ES-I3 (cell line): ENCODE data around the gene PPP6C.
"Not testable (repeated sequence)": the region's sequence is repeated elsewhere in the genome, so short reads cannot be mapped to it uniquely, and the experiment has no call there.

ENCODE experiments used
- H3K36me3 ChIP-seq: 2 replicates; pipeline ENCODE4 v1.6.1; 2013; ENCODE audit warnings: mild to moderate bottlenecking, low read length, control low read depth, moderate library complexity; ENCODE audit not compliant: insufficient read depth
- H3K4me1 ChIP-seq: 2 replicates; pipeline ENCODE4 v1.6.1; 2013; ENCODE audit warnings: mild to moderate bottlenecking, control low read depth, low read length; ENCODE audit not compliant: insufficient read depth
- H3K9ac ChIP-seq: 2 replicates; pipeline ENCODE4 v1.6.1; 2013; ENCODE audit warnings: low read depth, mild to moderate bottlenecking, low read length, moderate library complexity
- H3K9me3 ChIP-seq: 2 replicates; pipeline ENCODE4 v1.6.1; 2013; ENCODE audit warnings: mild to moderate bottlenecking, low read length, moderate library complexity; ENCODE audit not compliant: control insufficient read depth, insufficient read depth

PPP6C gene

DNA sequence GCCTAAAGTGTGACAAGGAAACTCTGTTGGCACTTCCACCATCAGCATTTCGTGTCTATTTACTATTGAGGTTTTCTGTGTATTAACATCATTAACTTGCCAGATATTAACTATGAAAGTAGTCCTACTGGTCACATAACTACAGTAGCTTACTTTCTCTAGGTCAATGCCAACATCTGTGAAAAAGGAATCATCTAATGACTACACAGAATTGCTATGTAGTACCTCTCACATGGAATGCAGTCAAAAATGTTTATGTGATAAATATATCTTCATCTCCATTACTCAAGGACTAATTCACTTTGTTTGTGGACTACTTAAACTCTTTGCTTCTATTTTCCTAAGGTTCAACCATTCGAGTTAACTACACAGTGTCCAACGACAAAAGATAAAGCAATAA lies 48.4 kb downstream of the PPP6C start:
- H3K4me1 ChIP-seq, result no peaks in the 10 kb centered on the region; the same call in 1 of the 2 replicates
- H3K9me3 ChIP-seq, result no peaks in the 10 kb centered on the region
- no peak overlapping the region for H3K9ac ChIP-seq
- no peaks in the 10 kb centered on the region; the same call in 1 of the 2 replicates for H3K36me3 ChIP-seq

- no peaks in the 10 kb centered on the region for H3K9me3 ChIP-seq
- H3K36me3 ChIP-seq, result no peaks in the 10 kb centered on the region; the same call in 1 of the 2 replicates
- no peaks in the 10 kb centered on the region; the same call in 1 of the 2 replicates for H3K4me1 ChIP-seq
- H3K9ac ChIP-seq, result no peak overlapping the region
These were observed 49.0 kb downstream of the PPP6C start for GRCh38 chr9:125140576-125140975.

- Histone ChIP-seq H3K36me3 (no peaks in the 10 kb centered on the region; the same call in 1 of the 2 replicates), H3K4me1 (no peaks in the 10 kb centered on the region), H3K9ac (no peak overlapping the region), H3K9me3 (no peaks in the 10 kb centered on the region)
These were observed 52.4 kb downstream of the PPP6C start for GRCh38 chr9:125137200-125137599.

- Histone ChIP-seq H3K4me1 (no peaks in the 10 kb centered on the region), H3K36me3 (no peaks in the 10 kb centered on the region; the same call in 1 of the 2 replicates), H3K9ac (no peak overlapping the region), H3K9me3 (no peaks in the 10 kb centered on the region)
These were observed 54.6 kb downstream of the PPP6C start for GRCh38 chr9:125134976-125135375.

DNA sequence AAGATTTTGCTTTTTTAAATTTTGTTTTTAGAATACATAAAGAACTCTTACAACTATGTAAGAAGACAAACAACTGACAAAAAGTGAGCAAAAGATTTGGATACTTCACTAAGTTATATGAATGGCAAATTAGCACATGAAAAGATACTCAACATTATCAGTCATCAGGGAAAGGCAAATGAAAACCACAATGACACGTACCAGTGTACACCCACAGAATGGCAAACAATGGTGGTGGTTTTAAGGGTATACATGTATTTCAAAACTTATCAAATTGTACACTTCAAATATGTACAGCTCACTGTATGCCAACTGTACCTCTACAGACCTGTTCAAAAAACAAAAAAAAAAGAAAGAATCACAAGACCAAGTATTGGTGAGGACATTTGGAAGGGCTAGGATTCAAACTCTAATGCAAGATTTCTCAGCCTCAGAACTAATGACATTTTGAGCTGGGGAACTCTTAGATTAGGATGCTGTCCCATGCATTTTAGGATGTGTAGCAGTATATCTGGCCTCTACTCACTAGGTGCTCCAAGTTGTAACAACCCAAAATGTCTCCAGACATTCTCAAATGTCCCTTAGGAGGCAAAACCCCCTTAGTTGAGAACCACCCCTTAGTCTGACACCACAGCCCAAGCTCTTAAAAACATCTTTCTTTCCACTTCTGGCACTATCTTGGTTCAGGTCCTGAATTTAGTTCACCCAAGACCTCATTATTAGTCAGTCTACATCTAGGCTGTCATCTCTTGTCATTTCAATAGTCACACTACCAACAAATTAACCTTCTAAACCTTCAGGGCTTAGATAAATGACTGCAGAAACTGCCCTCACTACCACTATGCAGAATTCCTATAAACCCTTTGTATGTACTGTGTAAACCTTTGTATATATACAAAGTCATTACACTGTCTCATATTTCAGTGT lies 55.9 kb downstream of the PPP6C start:
- no peaks in the 10 kb centered on the region for H3K36me3 ChIP-seq
- H3K9ac ChIP-seq, result no peak overlapping the region
- H3K4me1 ChIP-seq, result no peaks in the 10 kb centered on the region
- no peaks in the 10 kb centered on the region for H3K9me3 ChIP-seq

DNA sequence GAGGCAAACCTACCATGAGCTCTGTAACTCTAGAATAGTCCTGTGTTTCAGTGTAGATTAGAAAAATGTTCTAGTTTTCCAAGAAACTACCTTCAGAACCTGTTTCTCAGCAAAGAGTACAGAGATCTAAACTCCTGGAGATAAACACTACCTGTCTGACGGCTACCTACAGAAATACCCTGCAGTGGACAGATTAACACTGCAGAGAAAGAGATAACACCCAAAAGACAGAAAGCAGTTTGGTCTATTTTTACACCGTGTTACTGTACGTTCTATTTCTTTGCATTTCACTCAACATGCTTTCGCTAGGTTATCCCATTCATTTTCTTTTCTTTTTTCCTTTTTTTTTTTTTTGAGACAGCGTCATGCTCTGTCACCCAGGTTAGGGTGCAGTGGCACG lies 57.8 kb downstream of the PPP6C start:
- Histone ChIP-seq H3K4me1 (no peaks in the 10 kb centered on the region), H3K36me3 (no peaks in the 10 kb centered on the region), H3K9me3 (no peaks in the 10 kb centered on the region), H3K9ac (no peak overlapping the region)

GRCh38 chr9:125126019-125126746 lies 63.4 kb downstream of the PPP6C start:
- Histone ChIP-seq H3K9me3 (no peaks in the 10 kb centered on the region), H3K36me3 (no peaks in the 10 kb centered on the region), H3K9ac (no peak overlapping the region), H3K4me1 (no peaks in the 10 kb centered on the region; the same call in 1 of the 2 replicates)

- Histone ChIP-seq H3K9ac (no peak overlapping the region), H3K4me1 (no peaks in the 10 kb centered on the region; the same call in 1 of the 2 replicates), H3K9me3 (no peaks in the 10 kb centered on the region), H3K36me3 (no peaks in the 10 kb centered on the region)
These were observed 64.1 kb downstream of the PPP6C start for GRCh38 chr9:125125523-125125922.

DNA sequence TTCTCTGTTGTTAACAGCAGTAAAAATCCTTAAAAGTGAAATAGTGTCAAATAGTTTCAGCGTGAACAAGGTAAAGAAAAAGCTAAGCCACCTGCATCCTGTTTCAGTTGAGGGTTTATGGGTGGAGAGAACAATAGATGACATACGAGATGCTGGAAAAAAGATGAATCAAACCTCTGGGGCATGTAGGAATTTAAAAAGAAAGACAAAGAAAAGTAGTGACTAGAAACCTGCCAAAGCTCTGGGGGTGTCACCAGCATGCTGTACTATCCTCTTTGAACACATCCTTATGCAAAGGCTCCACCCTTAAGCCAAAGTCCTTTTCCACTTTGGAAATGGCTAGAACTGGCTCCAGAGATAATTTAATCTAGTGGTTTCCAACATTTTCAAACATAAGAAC lies 68.5 kb downstream of the PPP6C start:
- Histone ChIP-seq H3K4me1 (no peaks in the 10 kb centered on the region), H3K9ac (no peak overlapping the region), H3K9me3 (no peaks in the 10 kb centered on the region), H3K36me3 (no peaks in the 10 kb centered on the region)

DNA sequence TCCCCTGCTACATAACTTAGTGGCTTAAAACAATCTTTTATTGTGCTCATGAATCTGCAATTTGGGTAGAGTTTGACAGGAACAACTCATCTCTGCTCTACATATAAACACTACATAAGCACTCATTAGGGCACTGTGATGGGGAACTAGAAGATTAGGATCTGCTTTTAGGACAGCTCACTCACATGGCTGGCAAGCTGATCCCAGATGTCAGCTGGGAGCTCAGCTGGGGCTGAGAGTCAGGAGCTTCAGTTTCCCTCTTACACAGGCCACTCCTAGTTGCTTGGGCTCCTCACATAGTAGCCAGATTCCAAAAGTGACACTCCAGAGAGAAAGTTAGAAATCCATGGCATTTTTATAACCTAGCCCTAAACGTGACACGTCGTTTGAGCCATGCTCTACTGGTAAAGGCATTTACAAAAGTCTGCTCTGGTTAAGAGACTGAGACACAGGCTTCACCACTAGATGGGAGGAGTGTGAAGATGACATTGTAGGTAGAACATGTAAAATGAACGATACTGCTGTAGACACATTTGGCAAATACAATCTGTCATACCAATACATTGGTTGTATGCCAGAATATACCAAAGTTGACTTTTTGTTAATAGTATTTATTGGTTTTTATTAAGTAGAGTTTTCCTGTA lies 69.8 kb downstream of the PPP6C start:
- Histone ChIP-seq H3K36me3 (no peaks in the 10 kb centered on the region), H3K9me3 (no peaks in the 10 kb centered on the region), H3K9ac (no peak overlapping the region), H3K4me1 (no peaks in the 10 kb centered on the region)

GRCh38 chr9:125118696-125119095 lies 70.9 kb downstream of the PPP6C start:
- not testable (repeated sequence) for H3K4me1 ChIP-seq, H3K36me3 ChIP-seq

DNA sequence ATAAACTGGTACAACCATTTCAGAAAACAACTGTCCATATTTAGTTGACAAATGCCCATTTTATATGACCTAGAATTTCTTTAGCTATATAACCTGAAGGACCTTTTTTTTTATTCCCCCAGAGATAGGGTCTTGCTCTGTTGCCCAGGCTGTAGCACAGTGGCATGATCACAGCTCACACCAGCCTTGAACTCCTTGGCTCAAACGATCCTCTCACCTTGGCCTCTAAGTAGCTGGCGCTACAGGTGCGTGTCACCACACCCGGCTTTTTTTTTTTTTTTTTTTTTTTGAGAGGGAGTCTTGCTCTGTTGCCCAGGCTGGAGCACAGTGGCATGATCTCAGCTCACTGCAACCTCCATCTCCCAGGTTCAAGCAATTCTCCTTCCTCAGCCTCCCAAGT lies 75.1 kb downstream of the PPP6C start:
- not testable (repeated sequence) for H3K4me1 ChIP-seq, H3K9ac ChIP-seq, H3K36me3 ChIP-seq, H3K9me3 ChIP-seq

More at GRCh38 chr9:125118696-125119095, 70.9 kb downstream of the PPP6C start:
- H3K9me3 ChIP-seq, H3K9ac ChIP-seq: not testable (repeated sequence)

- Histone ChIP-seq H3K9ac (no peak overlapping the region), H3K9me3 (peaks cover 4% of the 10 kb centered on the region), H3K4me1 (no peaks in the 10 kb centered on the region), H3K36me3 (no peaks in the 10 kb centered on the region)
These were observed 79.1 kb downstream of the PPP6C start for GRCh38 chr9:125110464-125110863.

DNA sequence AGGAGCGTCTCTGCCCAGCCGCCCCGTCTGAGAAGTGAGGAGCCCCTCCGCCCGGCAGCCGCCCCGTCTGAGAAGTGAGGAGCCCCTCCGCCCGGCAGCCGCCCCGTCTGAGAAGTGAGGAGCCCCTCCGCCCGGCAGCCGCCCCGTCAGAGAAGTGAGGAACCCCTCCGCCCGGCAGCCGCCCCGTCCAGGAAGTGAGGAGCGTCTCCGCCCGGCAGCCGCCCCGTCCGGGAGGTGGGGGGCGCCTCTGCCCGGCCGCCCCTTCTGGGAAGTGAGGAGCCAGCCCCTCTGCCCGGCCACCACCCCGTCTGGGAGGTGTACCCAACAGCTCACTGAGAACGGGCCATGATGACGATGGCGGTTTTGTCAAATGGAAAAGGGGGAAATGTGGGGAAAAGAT lies 81.1 kb downstream of the PPP6C start:
- H3K9me3 ChIP-seq, H3K36me3 ChIP-seq, H3K9ac ChIP-seq, H3K4me1 ChIP-seq: not testable (repeated sequence)
